ENCODE data around the gene SART1.

Gene SART1

DNA sequence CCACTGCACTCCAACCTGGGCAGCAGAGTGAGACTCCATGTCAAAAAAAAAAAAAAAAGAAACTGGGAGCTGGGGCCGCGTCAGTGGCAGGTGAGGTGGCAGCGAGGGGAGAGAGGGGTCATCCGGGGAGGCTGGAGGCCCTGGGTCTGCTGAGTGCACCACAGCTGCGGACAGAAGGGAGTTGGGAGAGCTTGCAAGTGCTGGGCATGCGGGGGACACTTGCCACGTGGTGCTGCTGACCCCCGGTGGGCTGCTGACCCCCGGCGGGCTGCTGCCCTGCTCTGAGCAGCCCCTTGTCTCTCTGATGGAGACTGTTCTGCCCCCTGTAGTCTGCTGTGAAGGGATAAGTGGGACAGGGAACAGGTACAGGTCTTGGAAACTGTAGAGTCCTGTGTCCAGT lies 39.7 kb upstream of the SART1 start:
- H2AFZ ChIP-seq (ENCODE audit: low read length), result no peak overlapping the region
- no peaks in the 10 kb centered on the region for H3K27me3 ChIP-seq (ENCODE audit: insufficient read depth, low read length)
- H3K27ac ChIP-seq (ENCODE audit: low read depth, low read length, poor library complexity, severe bottlenecking), result no peak overlapping the region
- no peaks in the 10 kb centered on the region for H3K9me2 ChIP-seq (ENCODE audit: low read depth, low read length)
- H3K9ac ChIP-seq (ENCODE audit: low read length), result no peak overlapping the region
- H3K79me2 ChIP-seq (ENCODE audit: insufficient read depth, low read length), result no peaks in the 10 kb centered on the region
- TF ChIP-seq, protein P1, sequence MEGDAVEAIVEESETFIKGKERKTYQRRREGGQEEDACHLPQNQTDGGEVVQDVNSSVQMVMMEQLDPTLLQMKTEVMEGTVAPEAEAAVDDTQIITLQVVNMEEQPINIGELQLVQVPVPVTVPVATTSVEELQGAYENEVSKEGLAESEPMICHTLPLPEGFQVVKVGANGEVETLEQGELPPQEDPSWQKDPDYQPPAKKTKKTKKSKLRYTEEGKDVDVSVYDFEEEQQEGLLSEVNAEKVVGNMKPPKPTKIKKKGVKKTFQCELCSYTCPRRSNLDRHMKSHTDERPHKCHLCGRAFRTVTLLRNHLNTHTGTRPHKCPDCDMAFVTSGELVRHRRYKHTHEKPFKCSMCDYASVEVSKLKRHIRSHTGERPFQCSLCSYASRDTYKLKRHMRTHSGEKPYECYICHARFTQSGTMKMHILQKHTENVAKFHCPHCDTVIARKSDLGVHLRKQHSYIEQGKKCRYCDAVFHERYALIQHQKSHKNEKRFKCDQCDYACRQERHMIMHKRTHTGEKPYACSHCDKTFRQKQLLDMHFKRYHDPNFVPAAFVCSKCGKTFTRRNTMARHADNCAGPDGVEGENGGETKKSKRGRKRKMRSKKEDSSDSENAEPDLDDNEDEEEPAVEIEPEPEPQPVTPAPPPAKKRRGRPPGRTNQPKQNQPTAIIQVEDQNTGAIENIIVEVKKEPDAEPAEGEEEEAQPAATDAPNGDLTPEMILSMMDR (IDR thresholded peaks at IDR 0.05; ENCODE audit: low read length), result no peak
- no peak for TF ChIP-seq EZH2 (IDR thresholded peaks at IDR 0.05; ENCODE audit: borderline replicate concordance, low read length)
- H3F3A ChIP-seq (ENCODE audit: insufficient read depth, low read length), result no peaks in the 10 kb centered on the region
- H3K4me3 ChIP-seq (ENCODE audit: low read depth, low read length, poor library complexity, severe bottlenecking), result no peak overlapping the region
- H3K9me3 ChIP-seq (ENCODE audit: low read length), result no peaks in the 10 kb centered on the region
- 0 out of 2 replicates have a peak, but pooled peaks cover 3% of the 10 kb centered on the region for H3K36me3 ChIP-seq (ENCODE audit: insufficient read depth, low read length)
- peaks cover 24% of the 10 kb centered on the region for H3K4me1 ChIP-seq (ENCODE audit: insufficient read depth, low read length, severe bottlenecking)
- H3K4me2 ChIP-seq (ENCODE audit: low read length), result no peak overlapping the region
- H4K20me1 ChIP-seq (ENCODE audit: insufficient read depth, low read length), result no peaks in the 10 kb centered on the region

DNA sequence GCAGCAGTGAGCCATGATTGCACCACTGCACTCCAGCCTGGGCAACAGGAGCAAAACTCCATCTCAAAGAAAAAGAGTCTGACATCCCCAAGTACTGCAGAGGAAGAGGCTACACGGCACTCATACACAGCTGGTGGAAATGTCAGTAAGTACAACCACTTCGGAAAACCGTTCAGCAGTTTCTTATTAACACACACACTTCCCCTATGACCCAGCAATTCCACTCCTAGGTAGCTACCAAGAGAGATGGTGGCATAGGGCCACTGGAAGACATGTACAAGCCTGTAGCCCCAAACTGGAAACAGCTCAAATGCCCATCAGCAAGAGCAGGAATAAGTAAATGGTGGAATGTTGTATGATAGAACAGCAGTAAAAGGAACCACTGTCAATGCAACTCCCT lies 39.0 kb upstream of the SART1 start:
- Histone ChIP-seq H3K27me3 (ENCODE audit: insufficient read depth, low read length) (no peaks in the 10 kb centered on the region), H3F3A (ENCODE audit: insufficient read depth, low read length) (no peaks in the 10 kb centered on the region), H3K9ac (ENCODE audit: low read length) (no peak overlapping the region), H3K9me2 (ENCODE audit: low read depth, low read length) (no peaks in the 10 kb centered on the region), H3K36me3 (ENCODE audit: insufficient read depth, low read length) (0 out of 2 replicates have a peak, but pooled peaks cover 3% of the 10 kb centered on the region), H3K79me2 (ENCODE audit: insufficient read depth, low read length) (no peaks in the 10 kb centered on the region), H3K27ac (ENCODE audit: low read depth, low read length, poor library complexity, severe bottlenecking) (no peak overlapping the region), H2AFZ (ENCODE audit: low read length) (no peak overlapping the region), H3K4me2 (ENCODE audit: low read length) (no peak overlapping the region), H3K4me3 (ENCODE audit: low read depth, low read length, poor library complexity, severe bottlenecking) (no peak overlapping the region), H3K4me1 (ENCODE audit: insufficient read depth, low read length, severe bottlenecking) (peaks cover 21% of the 10 kb centered on the region), H3K9me3 (ENCODE audit: low read length) (no peaks in the 10 kb centered on the region), H4K20me1 (ENCODE audit: insufficient read depth, low read length) (no peaks in the 10 kb centered on the region)
- TF ChIP-seq, protein P1 (IDR thresholded peaks at IDR 0.05; ENCODE audit: low read length), result no peak
- no peak for TF ChIP-seq EZH2 (IDR thresholded peaks at IDR 0.05; ENCODE audit: borderline replicate concordance, low read length)

DNA sequence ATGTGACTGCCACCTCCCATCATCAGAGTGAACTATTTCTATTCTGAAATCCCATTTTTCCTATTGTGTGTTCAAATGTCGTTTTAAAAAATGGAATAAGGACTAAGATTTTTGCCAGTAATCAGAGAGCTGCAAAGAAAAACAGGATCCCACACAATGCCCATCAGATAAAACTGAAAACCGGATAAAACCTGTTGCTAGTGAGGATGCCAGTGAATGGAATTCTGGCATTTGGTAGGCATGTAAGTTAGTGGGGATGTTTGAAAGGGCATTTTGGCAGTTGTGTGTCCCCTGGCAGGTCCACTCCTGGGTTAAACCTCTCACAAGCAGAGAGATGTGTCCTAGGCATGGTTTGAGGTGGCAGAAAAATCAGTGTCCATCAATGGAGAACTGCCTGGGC lies 36.1 kb upstream of the SART1 start:
- Histone ChIP-seq H3K4me3 (ENCODE audit: low read depth, low read length, poor library complexity, severe bottlenecking) (no peak overlapping the region), H2AFZ (ENCODE audit: low read length) (no peak overlapping the region), H3K36me3 (ENCODE audit: insufficient read depth, low read length) (0 out of 2 replicates have a peak, but pooled peaks cover 3% of the 10 kb centered on the region), H3K79me2 (ENCODE audit: insufficient read depth, low read length) (no peaks in the 10 kb centered on the region), H3F3A (ENCODE audit: insufficient read depth, low read length) (no peaks in the 10 kb centered on the region), H3K27me3 (ENCODE audit: insufficient read depth, low read length) (no peaks in the 10 kb centered on the region), H3K4me2 (ENCODE audit: low read length) (no peak overlapping the region), H3K9ac (ENCODE audit: low read length) (no peak overlapping the region), H4K20me1 (ENCODE audit: insufficient read depth, low read length) (no peaks in the 10 kb centered on the region), H3K9me2 (ENCODE audit: low read depth, low read length) (no peaks in the 10 kb centered on the region), H3K9me3 (ENCODE audit: low read length) (no peaks in the 10 kb centered on the region), H3K27ac (ENCODE audit: low read depth, low read length, poor library complexity, severe bottlenecking) (no peak overlapping the region), H3K4me1 (ENCODE audit: insufficient read depth, low read length, severe bottlenecking) (peaks cover 17% of the 10 kb centered on the region)
- TF ChIP-seq, protein P1 (IDR thresholded peaks at IDR 0.05; ENCODE audit: low read length), result no peak
- TF ChIP-seq EZH2 (IDR thresholded peaks at IDR 0.05; ENCODE audit: borderline replicate concordance, low read length), result no peak

Data from OCI-LY1 (cell line).